H9 (cell line): ENCODE data around the gene OR2J1. TPM values are rescaled to one million over a fixed set of nuclear protein-coding genes. Genes with fewer than 3 reads are reported as not detected.

Source experiments
- DNase-seq: peaks from one replicate; pipeline ENCODE4 v3.0.0-alpha.2; 2017
- H2AFZ ChIP-seq: one replicate; pipeline ENCODE4 v1.6.1; 2013; ENCODE audit warnings: mild to moderate bottlenecking, low read length, control low read depth, moderate library complexity
- H2AK5ac ChIP-seq: 2 replicates; pipeline ENCODE4 v1.6.1; 2013; ENCODE audit warnings: low read length, control low read depth, mixed read lengths; ENCODE audit not compliant: insufficient read length
- H2BK120ac ChIP-seq: one replicate; pipeline ENCODE4 v1.6.1; 2013; ENCODE audit warnings: low read depth, mild to moderate bottlenecking, low read length, control low read depth, inconsistent platforms; ENCODE audit not compliant: poor library complexity, severe bottlenecking
- H2BK12ac ChIP-seq: 2 replicates; pipeline ENCODE4 v1.6.1; 2013; ENCODE audit warnings: low read length, control low read depth, mixed read lengths, low read depth; ENCODE audit not compliant: insufficient read length
- H2BK15ac ChIP-seq: 2 replicates; pipeline ENCODE4 v1.6.1; 2013; ENCODE audit warnings: low read depth, low read length, control low read depth
- H2BK20ac ChIP-seq: one replicate; pipeline ENCODE4 v1.6.1; 2013; ENCODE audit warnings: low read depth, mild to moderate bottlenecking, low read length, control low read depth, inconsistent platforms; ENCODE audit not compliant: poor library complexity, severe bottlenecking
- H2BK5ac ChIP-seq: 2 replicates; pipeline ENCODE4 v1.6.1; 2013; ENCODE audit warnings: low read length, control low read depth, mixed read lengths; ENCODE audit not compliant: insufficient read length
- H3K14ac ChIP-seq: 2 replicates; pipeline ENCODE4 v1.6.1; 2013; ENCODE audit warnings: low read length, control low read depth; ENCODE audit not compliant: insufficient read depth
- H3K18ac ChIP-seq: 2 replicates; pipeline ENCODE4 v1.6.1; 2013; ENCODE audit warnings: low read depth, mild to moderate bottlenecking, mixed read lengths, low read length, control low read depth; ENCODE audit not compliant: insufficient read length
- H3K23ac ChIP-seq: 2 replicates; pipeline ENCODE4 v1.6.1; 2013; ENCODE audit warnings: low read length, control low read depth, mixed read lengths, low read depth; ENCODE audit not compliant: insufficient read length
- H3K23me2 ChIP-seq: 2 replicates; pipeline ENCODE4 v1.6.1; 2013; ENCODE audit warnings: low read depth, mild to moderate bottlenecking, mixed read lengths, low read length, control low read depth; ENCODE audit not compliant: insufficient read length, poor library complexity, severe bottlenecking
- H3K27ac ChIP-seq: 2 replicates; pipeline ENCODE4 v1.5.1; 2013; ENCODE audit warnings: low read length, control low read depth, mixed read lengths, low read depth; ENCODE audit not compliant: insufficient read length
- H3K27me3 ChIP-seq: 2 replicates; pipeline ENCODE4 v1.6.1; 2013; ENCODE audit warnings: low read length, control low read depth, inconsistent platforms; ENCODE audit not compliant: insufficient read depth
- H3K4ac ChIP-seq: 2 replicates; pipeline ENCODE4 v1.6.1; 2013; ENCODE audit warnings: low read depth, mild to moderate bottlenecking, control low read depth, inconsistent platforms, low read length, moderate library complexity
- H3K4me1 ChIP-seq: 2 replicates; pipeline ENCODE4 v1.6.1; 2013; ENCODE audit warnings: low read length, control low read depth, inconsistent platforms; ENCODE audit not compliant: insufficient read depth
- H3K4me2 ChIP-seq: 2 replicates; pipeline ENCODE4 v1.6.1; 2013; ENCODE audit warnings: low read length, control low read depth, mixed read lengths; ENCODE audit not compliant: insufficient read length, insufficient read depth
- H3K56ac ChIP-seq: 2 replicates; pipeline ENCODE4 v1.6.1; 2013; ENCODE audit warnings: low read depth, mild to moderate bottlenecking, mixed read lengths, low read length, control low read depth; ENCODE audit not compliant: insufficient read length
- H3K79me1 ChIP-seq: 2 replicates; pipeline ENCODE4 v1.6.1; 2013; ENCODE audit warnings: low read depth, mild to moderate bottlenecking, moderate library complexity, low read length, control low read depth, inconsistent platforms; ENCODE audit not compliant: insufficient read depth, poor library complexity, severe bottlenecking
- H3K79me2 ChIP-seq: 2 replicates; pipeline ENCODE4 v1.6.1; 2013; ENCODE audit warnings: low read length, control low read depth, inconsistent platforms; ENCODE audit not compliant: insufficient read depth
- H3K9ac ChIP-seq: 2 replicates; pipeline ENCODE4 v1.6.1; 2013; ENCODE audit warnings: low read length, control low read depth, mixed read lengths; ENCODE audit not compliant: insufficient read length; ENCODE audit errors: extremely low read depth
- H3K9me3 ChIP-seq: one replicate; pipeline ENCODE4 v1.6.1; 2013; ENCODE audit warnings: low read depth, low read length, inconsistent platforms; ENCODE audit not compliant: control insufficient read depth
- H3T11ph ChIP-seq: one replicate; pipeline ENCODE4 v1.6.1; 2013; ENCODE audit warnings: mild to moderate bottlenecking, low read length, control low read depth, inconsistent platforms
- H4K20me1 ChIP-seq: one replicate; pipeline ENCODE4 v1.6.1; 2013; ENCODE audit not compliant: control insufficient read depth, insufficient read length, insufficient read depth
- H4K5ac ChIP-seq: 2 replicates; pipeline ENCODE4 v1.6.1; 2013; ENCODE audit warnings: low read depth, mild to moderate bottlenecking, mixed read lengths, low read length, control low read depth; ENCODE audit not compliant: insufficient read length
- H4K8ac ChIP-seq: replicated peaks from 2 replicates; pipeline ENCODE4 v1.6.1; 2013; ENCODE audit warnings: low read length, control low read depth, mixed read lengths, low read depth; ENCODE audit not compliant: insufficient read length
- H4K91ac ChIP-seq: 2 replicates; pipeline ENCODE4 v1.6.1; 2013; ENCODE audit warnings: low read depth, mild to moderate bottlenecking, moderate library complexity, mixed read lengths, low read length, control low read depth; ENCODE audit not compliant: insufficient read length
- H3K27ac Mint-ChIP-seq, 3 experiments: 2 replicates in 2 of 3; 3 replicates in 1 of 3; pipeline ENCODE4 v1.8.0; 2020 to 2021; ENCODE audit warnings: mixed read lengths in 3 of 3, mild to moderate bottlenecking in 1 of 3, moderate library complexity in 1 of 3
- H3K27me3 Mint-ChIP-seq: 2 replicates; pipeline ENCODE4 v1.8.0; 2021; ENCODE audit warnings: low read depth, mild to moderate bottlenecking, moderate library complexity, mixed read lengths
- H3K36me3 Mint-ChIP-seq, 3 experiments: 2 replicates in 2 of 3; 3 replicates in 1 of 3; pipeline ENCODE4 v1.8.0; 2020 to 2021; ENCODE audit warnings: low read depth in 3 of 3, mixed read lengths in 3 of 3; ENCODE audit not compliant: insufficient read depth in 1 of 3
- H3K4me1 Mint-ChIP-seq, 2 experiments: 2 replicates each; pipeline ENCODE4 v1.8.0; 2020; ENCODE audit warnings: mixed read lengths in 2 of 2
- H3K4me3 Mint-ChIP-seq, 2 experiments: 2 replicates in 1 of 2; 3 replicates in 1 of 2; pipeline ENCODE4 v1.8.0; 2020 to 2021; ENCODE audit warnings: mild to moderate bottlenecking in 2 of 2, mixed read lengths in 2 of 2, moderate library complexity in 1 of 2
- H3K9me3 Mint-ChIP-seq, 2 experiments: 2 replicates in 1 of 2; 3 replicates in 1 of 2; pipeline ENCODE4 v1.8.0; 2020; ENCODE audit warnings: mild to moderate bottlenecking in 2 of 2, mixed read lengths in 2 of 2, moderate library complexity in 1 of 2
- WGBS: extraction: QIAGEN DNeasy Blood & Tissue Kit; methylation state at CpG from one replicate; pipeline ENCODE4 v1.1.7; 2013; ENCODE audit warnings: missing lambda C conversion rate, low lambda C conversion rate, mixed read lengths; ENCODE audit not compliant: insufficient read length; ENCODE audit errors: extremely low coverage; 5-methylcytosine and 5-hydroxymethylcytosine counted together
- total RNA-seq: library from RNA; stranded (reverse); gene quantifications from 2 replicates; pipeline ENCODE4 v1.2.1, GENCODE V29; 2021
- TF ChIP-seq, protein P1 (sequence below): fragments of 200-600 bp; sonication (generic); conservative IDR thresholded peaks from 3 replicates; pipeline ENCODE4 v1.8.0; 2021; ENCODE audit warnings: antibody characterized with exemption, mild to moderate bottlenecking

The OR2J1 gene
- total RNA-seq, 1 experiment from 2014 or later: not detected

DNA sequence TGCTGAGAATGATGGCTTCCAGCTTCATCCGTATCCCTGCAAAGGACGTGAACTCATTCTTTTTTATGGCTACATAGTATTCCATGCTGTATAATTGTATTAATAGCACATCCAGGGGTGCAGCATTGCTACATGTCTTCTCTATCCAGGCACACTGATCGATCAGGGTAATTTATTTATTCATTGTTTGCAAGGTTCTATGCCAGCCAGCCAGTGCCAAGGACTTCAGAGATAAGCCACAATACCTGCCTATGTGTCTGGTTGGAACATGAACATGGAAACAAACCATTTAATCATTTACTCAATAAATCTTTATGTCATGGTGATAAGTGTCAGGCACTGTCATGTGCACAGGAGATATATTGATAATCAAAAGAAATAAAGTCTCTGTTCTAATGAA lies 6.3 kb upstream of the OR2J1 start:
- DNase-seq: no peak
- Histone ChIP-seq H3K18ac (no peak overlapping the region), H2BK5ac (no peak overlapping the region), H3K27ac (no peak overlapping the region), H4K8ac (no peak overlapping the region), H4K20me1 (no peaks in the 10 kb centered on the region), H3K23me2 (no peaks in the 10 kb centered on the region), H3K4me1 (no peaks in the 10 kb centered on the region), H3K27me3 (no peaks in the 10 kb centered on the region), H3K79me1 (no peaks in the 10 kb centered on the region), H2BK120ac (no peak overlapping the region), H3K14ac (no peak overlapping the region), H3K56ac (no peak overlapping the region), H3K9me3 (no peaks in the 10 kb centered on the region), H2BK15ac (no peak overlapping the region), H2AK5ac (no peak overlapping the region), H3K4ac (no peak overlapping the region), H3K79me2 (no peaks in the 10 kb centered on the region), H4K91ac (no peak overlapping the region), H4K5ac (no peak overlapping the region), H2AFZ (no peak overlapping the region), H3K4me2 (no peak overlapping the region), H2BK20ac (no peak overlapping the region), H3K23ac (no peak overlapping the region), H2BK12ac (no peak overlapping the region), H3K9ac (no peak overlapping the region), H3T11ph (no peak overlapping the region)
- H3K4me3 Mint-ChIP-seq: no peak overlapping the region
- H3K36me3 Mint-ChIP-seq: no peaks in the 10 kb centered on the region
- H3K27me3 Mint-ChIP-seq: no peaks in the 10 kb centered on the region
- H3K9me3 Mint-ChIP-seq: no peaks in the 10 kb centered on the region
- no peak overlapping the region for H3K27ac Mint-ChIP-seq
- peaks cover 4 to 9% of the 10 kb centered on the region in 2 experiments for H3K4me1 Mint-ChIP-seq
- no CpG with 5 or more reads among the region's 3 CpGs for WGBS
- TF ChIP-seq, protein P1, sequence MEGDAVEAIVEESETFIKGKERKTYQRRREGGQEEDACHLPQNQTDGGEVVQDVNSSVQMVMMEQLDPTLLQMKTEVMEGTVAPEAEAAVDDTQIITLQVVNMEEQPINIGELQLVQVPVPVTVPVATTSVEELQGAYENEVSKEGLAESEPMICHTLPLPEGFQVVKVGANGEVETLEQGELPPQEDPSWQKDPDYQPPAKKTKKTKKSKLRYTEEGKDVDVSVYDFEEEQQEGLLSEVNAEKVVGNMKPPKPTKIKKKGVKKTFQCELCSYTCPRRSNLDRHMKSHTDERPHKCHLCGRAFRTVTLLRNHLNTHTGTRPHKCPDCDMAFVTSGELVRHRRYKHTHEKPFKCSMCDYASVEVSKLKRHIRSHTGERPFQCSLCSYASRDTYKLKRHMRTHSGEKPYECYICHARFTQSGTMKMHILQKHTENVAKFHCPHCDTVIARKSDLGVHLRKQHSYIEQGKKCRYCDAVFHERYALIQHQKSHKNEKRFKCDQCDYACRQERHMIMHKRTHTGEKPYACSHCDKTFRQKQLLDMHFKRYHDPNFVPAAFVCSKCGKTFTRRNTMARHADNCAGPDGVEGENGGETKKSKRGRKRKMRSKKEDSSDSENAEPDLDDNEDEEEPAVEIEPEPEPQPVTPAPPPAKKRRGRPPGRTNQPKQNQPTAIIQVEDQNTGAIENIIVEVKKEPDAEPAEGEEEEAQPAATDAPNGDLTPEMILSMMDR: no peak
